Kidney epithelial cell (primary cell): ENCODE results near the gene ABRAXAS1. TPM values are rescaled to one million over a fixed set of nuclear protein-coding genes. Genes with fewer than 3 reads are reported as not detected.

ENCODE experiments used
- DNase-seq: peaks from one replicate; pipeline ENCODE4 v3.0.0-alpha.2; 2010; ENCODE audit warnings: low read depth
- H3K27me3 ChIP-seq: 2 replicates; pipeline ENCODE4 v1.6.0; 2011; ENCODE audit warnings: low read length; ENCODE audit not compliant: control insufficient read depth, insufficient read depth
- H3K36me3 ChIP-seq: 2 replicates; pipeline ENCODE4 v1.5.1; 2011; ENCODE audit warnings: low read length; ENCODE audit not compliant: control insufficient read depth, insufficient read depth
- H3K4me3 ChIP-seq: 2 replicates; pipeline ENCODE4 v1.5.1; 2011; ENCODE audit warnings: low read depth, mild to moderate bottlenecking, control low read depth, low read length
- total RNA-seq: library from RNA; depleted of rRNA; stranded (reverse); fragments of >200 nt; gene quantifications from 2 replicates; pipeline ENCODE4 v1.2.3, GENCODE V29; 2015
- TF ChIP-seq, protein P1 (sequence below): IDR thresholded peaks from 2 replicates; pipeline ENCODE4 v1.5.1; 2011; ENCODE audit warnings: mild to moderate bottlenecking, moderate library complexity, low read length, control low read depth, inconsistent platforms; ENCODE audit not compliant: insufficient read depth, poor library complexity, severe bottlenecking

Gene ABRAXAS1
- total RNA-seq, 1 donor from 2014 or later: 17.8 TPM

DNA sequence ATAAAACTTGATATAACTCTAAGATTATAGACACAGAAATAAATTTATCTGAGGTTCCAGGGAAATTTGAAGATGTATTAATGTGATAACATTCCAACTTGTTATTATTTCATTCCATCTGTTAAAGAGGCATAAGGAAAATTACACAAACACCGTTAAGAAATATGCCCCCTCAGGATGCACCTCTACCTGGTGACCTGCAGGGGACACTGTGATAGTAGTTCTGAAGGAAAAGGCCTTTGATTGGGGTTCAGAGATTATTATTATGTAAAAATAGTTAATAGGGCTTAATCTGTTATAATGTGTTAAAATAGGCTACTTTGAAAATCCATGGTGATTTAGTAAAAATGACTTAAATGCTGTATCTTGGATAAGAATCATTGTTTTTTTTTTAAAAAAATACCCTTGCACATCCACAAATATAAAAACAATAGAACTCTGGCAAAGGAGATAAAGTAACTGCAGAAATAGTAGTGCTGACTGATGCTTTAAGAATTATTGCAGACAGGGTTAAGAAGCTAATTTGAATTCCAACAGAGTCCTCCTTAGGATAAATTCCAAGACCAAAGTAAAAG lies 6.1 kb upstream of the ABRAXAS1 start:
- DNase-seq: no peak
- TF ChIP-seq, protein P1, sequence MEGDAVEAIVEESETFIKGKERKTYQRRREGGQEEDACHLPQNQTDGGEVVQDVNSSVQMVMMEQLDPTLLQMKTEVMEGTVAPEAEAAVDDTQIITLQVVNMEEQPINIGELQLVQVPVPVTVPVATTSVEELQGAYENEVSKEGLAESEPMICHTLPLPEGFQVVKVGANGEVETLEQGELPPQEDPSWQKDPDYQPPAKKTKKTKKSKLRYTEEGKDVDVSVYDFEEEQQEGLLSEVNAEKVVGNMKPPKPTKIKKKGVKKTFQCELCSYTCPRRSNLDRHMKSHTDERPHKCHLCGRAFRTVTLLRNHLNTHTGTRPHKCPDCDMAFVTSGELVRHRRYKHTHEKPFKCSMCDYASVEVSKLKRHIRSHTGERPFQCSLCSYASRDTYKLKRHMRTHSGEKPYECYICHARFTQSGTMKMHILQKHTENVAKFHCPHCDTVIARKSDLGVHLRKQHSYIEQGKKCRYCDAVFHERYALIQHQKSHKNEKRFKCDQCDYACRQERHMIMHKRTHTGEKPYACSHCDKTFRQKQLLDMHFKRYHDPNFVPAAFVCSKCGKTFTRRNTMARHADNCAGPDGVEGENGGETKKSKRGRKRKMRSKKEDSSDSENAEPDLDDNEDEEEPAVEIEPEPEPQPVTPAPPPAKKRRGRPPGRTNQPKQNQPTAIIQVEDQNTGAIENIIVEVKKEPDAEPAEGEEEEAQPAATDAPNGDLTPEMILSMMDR: peak; percentile 94
- Histone ChIP-seq H3K27me3 (no peaks in the 10 kb centered on the region), H3K36me3 (no peaks in the 10 kb centered on the region), H3K4me3 (no peak overlapping the region)

DNA sequence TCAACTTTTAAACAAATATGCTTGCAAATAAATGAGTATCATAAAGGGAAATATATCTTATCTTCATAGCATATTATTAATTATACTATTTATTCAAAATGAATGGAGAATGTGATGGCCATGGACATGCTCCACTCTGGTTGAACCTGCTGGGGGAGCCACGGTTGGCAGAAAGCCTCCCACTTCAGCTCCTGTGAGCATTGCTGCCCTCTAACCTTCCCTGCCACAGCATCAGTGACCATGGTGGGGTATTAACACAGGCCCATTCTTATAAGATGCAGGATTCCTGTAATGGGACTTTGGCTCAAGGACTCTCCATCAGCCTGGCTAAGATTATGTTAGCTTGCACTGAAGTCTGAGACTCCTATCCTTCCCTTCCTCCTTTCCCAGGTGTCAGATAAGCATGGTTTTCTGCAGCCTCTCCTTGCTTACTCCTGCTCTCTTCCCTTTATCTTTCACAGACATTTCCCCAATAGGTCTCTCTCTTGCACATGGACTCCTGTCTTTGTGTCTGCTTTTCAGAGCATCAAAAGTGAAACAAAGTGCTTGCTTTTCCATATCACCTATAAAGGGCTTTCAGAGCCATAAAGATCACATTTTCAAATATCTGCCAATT lies 4.9 kb upstream of the ABRAXAS1 start:
- no peaks in the 10 kb centered on the region for H3K36me3 ChIP-seq
- no peak overlapping the region for H3K4me3 ChIP-seq
- no peak for DNase-seq
- H3K27me3 ChIP-seq: no peaks in the 10 kb centered on the region
- TF ChIP-seq, protein P1: no peak

DNA sequence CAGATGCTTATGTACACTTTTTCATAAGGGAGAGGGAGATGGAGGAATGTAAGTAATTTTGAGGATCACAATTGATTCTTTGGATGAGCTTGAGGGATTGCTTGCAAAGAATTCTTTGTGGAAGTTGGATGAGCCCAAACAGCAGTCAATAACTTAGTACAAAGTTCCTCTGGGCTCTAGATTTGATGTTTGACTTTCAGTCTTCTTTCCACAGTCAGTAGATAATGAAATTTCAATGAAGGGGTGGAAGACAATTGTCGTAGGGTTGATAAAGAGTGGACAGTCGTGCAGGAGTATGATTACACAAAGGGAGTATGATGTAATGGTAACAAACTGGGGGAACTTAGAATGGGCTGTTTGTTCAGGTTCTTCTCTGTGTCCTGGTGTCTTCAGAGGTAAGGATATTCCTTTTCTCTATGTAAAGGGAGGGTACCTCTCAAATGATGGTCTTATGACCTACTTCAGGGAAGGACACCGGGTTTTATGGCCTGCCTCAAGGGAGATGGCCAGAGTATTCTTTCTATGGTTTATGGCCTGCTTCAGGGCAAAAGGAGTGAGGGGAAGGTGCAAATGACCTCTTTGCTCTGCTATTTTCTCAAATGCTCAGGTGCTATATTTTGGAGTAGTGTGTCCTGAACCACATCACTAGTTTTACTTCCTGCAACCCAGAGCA lies 1.7 kb upstream of the ABRAXAS1 start:
- no peak for DNase-seq
- Histone ChIP-seq H3K27me3 (no peaks in the 10 kb centered on the region), H3K36me3 (no peaks in the 10 kb centered on the region), H3K4me3 (no peak overlapping the region)
- TF ChIP-seq, protein P1: no peak

DNA sequence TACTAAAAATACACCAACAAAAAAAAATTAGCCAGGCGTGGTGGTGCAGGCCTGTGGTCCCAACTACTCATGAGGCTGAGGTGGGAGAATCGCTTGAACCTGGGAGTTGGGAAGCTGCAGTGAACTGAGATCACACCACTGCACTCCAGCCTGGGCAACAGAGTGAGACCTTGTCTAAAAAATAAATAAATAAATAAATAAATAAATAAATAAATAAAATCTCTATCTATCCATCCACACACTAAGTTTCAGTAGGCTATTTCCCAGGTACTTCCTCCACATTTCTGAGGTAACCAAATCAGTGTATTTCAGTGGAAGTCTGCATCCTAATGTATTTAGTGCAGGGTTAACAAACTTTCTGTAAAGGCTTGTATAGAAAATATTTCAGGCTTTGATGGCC lies 10.9 kb downstream of the ABRAXAS1 start:
- Histone ChIP-seq H3K27me3 (no peaks in the 10 kb centered on the region), H3K36me3 (no peaks in the 10 kb centered on the region), H3K4me3 (no peak overlapping the region)
- TF ChIP-seq, protein P1: no peak
- no peak for DNase-seq

DNA sequence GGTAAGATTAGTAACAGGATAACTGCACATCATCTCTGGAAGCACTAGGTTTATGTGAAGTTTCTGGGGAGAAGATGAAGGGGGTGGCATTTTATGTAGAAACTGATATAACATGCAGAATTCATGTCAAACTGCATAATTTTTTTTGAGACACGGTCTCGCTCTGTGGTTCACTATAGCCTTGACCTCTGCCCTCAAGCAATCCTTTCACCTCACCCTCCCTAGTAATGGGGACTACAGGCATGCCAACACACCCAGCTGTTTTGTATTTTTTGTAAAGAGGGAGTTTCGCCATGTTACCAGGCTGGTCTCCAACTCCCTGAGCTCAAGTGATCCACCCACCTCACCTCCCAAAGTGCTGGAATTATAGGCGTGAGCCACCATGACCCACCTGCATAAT lies 11.5 kb downstream of the ABRAXAS1 start:
- H3K27me3 ChIP-seq: no peaks in the 10 kb centered on the region
- no peak overlapping the region for H3K4me3 ChIP-seq
- TF ChIP-seq, protein P1: no peak
- DNase-seq: no peak
- H3K36me3 ChIP-seq: no peaks in the 10 kb centered on the region

DNA sequence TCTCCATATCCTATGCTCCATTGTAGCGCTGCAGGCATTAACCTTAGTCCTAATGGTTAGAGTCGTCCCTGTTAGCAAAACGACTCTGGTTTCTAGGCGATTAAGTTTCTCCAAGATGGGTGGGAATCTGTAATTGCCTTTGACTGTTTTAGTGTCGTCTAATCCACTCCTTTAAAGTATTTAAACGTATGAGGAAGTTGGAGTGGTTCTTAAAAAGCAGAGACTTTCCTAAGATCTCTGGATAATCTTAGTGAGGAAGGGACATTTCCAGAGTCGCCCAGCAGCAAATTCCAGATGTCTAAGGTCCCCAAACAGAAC lies 28.8 kb downstream of the ABRAXAS1 start:
- peak overlapping the region; percentile 86 for H3K4me3 ChIP-seq
- DNase-seq: no peak
- H3K27me3 ChIP-seq: no peaks in the 10 kb centered on the region
- TF ChIP-seq, protein P1: no peak
- H3K36me3 ChIP-seq: no peaks in the 10 kb centered on the region
